Measurements from ENCODE around the gene PDHA1. TPM values are rescaled to one million over a fixed set of nuclear protein-coding genes. Genes with fewer than 3 reads are reported as not detected.

Gene PDHA1
- total RNA-seq, 1 donor from 2014 or later = 114 TPM

DNA sequence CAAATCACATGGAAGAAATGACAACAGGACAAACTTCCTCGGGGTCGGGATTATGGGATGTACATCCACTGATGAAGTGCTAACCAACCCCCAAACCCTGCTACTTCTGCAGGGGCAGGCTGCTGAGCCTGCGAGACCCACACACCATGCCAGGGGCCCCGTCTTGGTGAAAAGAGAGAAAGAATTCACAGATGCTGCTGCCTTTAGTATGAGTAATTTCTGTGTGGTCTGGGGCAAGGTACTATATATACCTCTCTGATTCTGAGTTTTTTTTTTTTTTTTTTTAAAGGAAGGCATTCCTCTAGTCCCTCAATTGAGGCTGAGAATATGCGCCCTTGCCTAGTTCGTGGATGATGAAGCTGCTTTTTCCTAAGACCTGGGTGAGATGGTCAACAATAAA, 24.8 kb downstream of the PDHA1 start:
- no peak overlapping the region for H3K4me3 ChIP-seq
- no peak overlapping the region for H3K27ac ChIP-seq
- TF ChIP-seq, protein P1, sequence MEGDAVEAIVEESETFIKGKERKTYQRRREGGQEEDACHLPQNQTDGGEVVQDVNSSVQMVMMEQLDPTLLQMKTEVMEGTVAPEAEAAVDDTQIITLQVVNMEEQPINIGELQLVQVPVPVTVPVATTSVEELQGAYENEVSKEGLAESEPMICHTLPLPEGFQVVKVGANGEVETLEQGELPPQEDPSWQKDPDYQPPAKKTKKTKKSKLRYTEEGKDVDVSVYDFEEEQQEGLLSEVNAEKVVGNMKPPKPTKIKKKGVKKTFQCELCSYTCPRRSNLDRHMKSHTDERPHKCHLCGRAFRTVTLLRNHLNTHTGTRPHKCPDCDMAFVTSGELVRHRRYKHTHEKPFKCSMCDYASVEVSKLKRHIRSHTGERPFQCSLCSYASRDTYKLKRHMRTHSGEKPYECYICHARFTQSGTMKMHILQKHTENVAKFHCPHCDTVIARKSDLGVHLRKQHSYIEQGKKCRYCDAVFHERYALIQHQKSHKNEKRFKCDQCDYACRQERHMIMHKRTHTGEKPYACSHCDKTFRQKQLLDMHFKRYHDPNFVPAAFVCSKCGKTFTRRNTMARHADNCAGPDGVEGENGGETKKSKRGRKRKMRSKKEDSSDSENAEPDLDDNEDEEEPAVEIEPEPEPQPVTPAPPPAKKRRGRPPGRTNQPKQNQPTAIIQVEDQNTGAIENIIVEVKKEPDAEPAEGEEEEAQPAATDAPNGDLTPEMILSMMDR (IDR thresholded peaks at IDR 0.05) = no peak
- no peaks in the 10 kb centered on the region for H3K27me3 ChIP-seq
- ATAC-seq (no peak), DNase-seq (no peak)
- no peaks in the 10 kb centered on the region for H3K4me1 ChIP-seq
- H3K36me3 ChIP-seq = no peaks in the 10 kb centered on the region
- intact Hi-C loops (cut with DNase I) = no loop called here
- no peaks in the 10 kb centered on the region for H3K9me3 ChIP-seq

DNA sequence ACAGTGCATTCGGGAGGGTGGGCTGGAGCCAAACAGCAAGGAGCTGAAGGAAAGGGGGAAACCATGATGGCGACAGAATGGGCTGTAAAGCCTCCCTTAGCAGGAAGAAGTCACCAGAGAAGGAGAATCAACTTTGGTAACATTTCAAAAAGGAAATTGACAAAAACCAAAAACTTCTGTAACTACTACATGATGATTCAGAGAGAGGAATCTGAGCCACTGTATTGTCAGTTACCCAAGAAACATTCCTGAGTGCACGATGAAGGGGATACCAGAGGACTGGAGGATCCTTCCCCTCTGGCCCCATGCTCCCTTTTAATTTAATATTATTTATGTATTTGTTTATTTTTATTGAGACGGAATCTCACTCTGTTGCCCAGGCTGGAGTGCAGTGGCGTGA, 26.3 kb downstream of the PDHA1 start:
- intact Hi-C loops (cut with DNase I) = no loop called here
- TF ChIP-seq, protein P1 (IDR thresholded peaks at IDR 0.05) = no peak
- Histone ChIP-seq H3K4me1 (no peaks in the 10 kb centered on the region), H3K27ac (no peak overlapping the region), H3K36me3 (no peaks in the 10 kb centered on the region), H3K9me3 (no peaks in the 10 kb centered on the region), H3K4me3 (no peak overlapping the region), H3K27me3 (no peaks in the 10 kb centered on the region)
- DNase-seq = no peak
- no peak for ATAC-seq

DNA sequence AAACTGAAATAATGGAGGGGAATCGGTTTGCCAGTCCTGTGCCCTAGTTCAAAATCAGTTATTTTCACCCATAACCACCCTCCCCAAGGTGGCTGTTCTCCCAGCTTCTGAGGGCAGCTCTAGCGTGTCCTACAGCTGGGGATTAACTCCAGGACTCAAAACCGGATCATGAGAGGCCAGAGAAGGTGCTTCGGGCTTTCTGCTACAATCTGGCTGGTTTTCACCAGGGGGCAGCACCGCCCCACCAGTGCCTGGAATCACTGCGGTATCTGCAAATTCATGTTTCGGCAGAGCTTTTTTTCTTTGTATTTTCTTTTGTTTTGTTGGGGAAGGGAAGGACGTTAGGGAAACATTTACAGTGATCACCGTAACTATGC, 28.4 kb downstream of the PDHA1 start:
- TF ChIP-seq, protein P1 (IDR thresholded peaks at IDR 0.05) = peak; percentile 69
- ATAC-seq (peak; percentile 92), DNase-seq (peak; percentile 75)
- Histone ChIP-seq H3K27ac (no peak overlapping the region), H3K36me3 (no peaks in the 10 kb centered on the region), H3K9me3 (no peaks in the 10 kb centered on the region), H3K4me1 (no peaks in the 10 kb centered on the region), H3K4me3 (peak overlapping the region; percentile 37), H3K27me3 (no peaks in the 10 kb centered on the region)
- intact Hi-C loops (cut with DNase I) = no loop called here

DNA sequence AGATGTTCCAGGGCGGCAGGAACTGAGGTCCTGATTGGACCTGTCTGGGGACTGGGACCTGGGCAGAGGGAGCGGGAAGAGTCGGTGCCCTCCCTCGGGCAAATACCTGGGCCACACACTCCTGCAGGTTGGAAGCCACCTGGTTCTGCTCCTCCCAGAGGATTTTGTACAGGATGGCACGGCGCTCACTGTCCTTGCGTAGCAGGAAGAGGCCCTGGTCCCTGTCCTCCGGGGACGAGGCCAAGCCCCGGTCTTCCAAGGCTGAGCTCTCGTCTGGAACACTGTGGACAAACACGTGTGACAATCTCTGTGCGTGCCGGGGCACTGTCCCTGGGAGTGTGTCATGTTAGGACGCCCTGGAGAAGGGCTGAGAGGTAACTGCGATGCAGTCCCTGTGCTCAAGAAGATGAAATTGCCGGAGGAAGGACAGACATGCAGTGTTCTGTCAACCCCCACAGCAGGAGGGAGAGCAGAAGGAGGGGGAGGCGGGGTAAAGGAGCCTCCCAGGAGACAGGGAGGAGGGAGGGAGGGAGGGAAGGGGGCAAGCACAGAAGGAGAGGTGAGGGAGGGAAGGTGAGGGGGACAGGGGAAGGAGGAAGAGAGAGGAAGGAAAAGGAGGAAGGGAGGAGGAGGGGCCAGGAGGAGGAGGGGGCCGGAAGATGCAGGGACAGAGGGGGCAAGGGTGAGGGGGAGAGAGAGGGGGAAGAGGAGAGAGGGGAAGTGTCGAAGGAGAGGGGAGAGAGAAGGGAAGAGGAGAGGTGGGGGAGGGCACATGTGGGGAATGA, 29.0 kb downstream of the PDHA1 start:
- Histone ChIP-seq H3K4me1 (no peaks in the 10 kb centered on the region), H3K36me3 (no peaks in the 10 kb centered on the region), H3K4me3 (peak overlapping the region; percentile 37), H3K27me3 (no peaks in the 10 kb centered on the region), H3K9me3 (no peaks in the 10 kb centered on the region), H3K27ac (no peak overlapping the region)
- no peak for DNase-seq
- TF ChIP-seq, protein P1 (IDR thresholded peaks at IDR 0.05) = no peak
- ATAC-seq = peak; percentile 59
- intact Hi-C loops (cut with DNase I) = no loop called here

DNA sequence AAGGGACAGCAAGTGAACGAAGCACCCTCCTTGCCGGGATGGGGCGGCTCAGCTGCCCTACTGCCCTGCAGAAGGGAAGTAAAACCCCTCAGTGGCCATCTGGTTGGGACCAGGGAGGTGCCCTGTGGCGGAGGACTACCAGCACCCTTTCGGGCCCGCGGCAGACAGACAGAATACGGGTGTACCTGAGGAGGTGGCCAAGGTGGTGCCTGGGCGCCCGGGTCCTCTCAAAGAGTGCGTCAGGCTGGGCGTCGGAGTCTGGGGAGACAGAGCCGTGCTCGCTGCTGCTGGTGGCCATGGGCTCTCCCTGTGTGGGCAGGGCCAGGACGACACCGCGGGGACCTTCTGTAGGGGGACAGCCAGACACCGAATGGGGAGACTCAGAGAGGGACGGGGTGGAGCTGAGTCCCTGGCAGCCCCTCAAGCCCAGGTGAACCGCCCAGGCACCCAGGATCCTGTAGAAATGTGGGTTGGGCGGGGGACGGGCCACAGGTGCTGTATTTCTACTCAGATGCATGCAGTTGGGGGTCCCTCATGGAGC, 29.7 kb downstream of the PDHA1 start:
- intact Hi-C loops (cut with DNase I) = no loop called here
- H3K27ac ChIP-seq = no peak overlapping the region

More for the DNA sequence above, 29.7 kb downstream of the PDHA1 start:
- TF ChIP-seq, protein P1 (IDR thresholded peaks at IDR 0.05) = no peak
- Histone ChIP-seq H3K36me3 (no peaks in the 10 kb centered on the region), H3K4me1 (no peaks in the 10 kb centered on the region), H3K4me3 (no peak overlapping the region), H3K9me3 (no peaks in the 10 kb centered on the region), H3K27me3 (no peaks in the 10 kb centered on the region)
- ATAC-seq (no peak), DNase-seq (no peak)

Data from upper lobe of right lung (tissue), 1 donor.